GM18526 (cell line): ENCODE results near the gene PEAR1.

Source experiments
- POLR2A ChIP-seq: IDR thresholded peaks from 3 replicates; pipeline ENCODE4 v1.6.1; 2011; ENCODE audit not compliant: insufficient read length; ENCODE audit errors: extremely low read depth

Gene PEAR1

DNA sequence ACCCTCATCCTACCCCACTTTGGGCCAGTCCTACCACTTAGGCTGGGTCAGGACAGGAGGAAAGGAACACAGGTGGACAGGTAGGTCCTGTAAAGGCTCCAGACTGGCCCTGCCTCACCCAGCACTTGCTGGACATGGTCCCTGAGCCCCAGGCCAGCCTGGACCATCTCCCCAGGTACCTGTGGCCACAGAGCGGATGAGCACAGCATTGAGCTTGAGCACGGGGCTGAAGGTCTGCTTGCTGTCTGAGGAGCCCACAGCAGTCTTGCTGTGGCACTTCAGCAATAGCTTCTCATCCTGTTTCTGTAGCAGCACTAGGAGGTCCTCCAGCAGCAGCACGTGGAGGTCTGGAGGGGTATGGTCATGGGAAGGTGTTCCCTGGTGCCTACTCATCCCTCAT, 50.2 kb downstream of the PEAR1 start:
- TF ChIP-seq POLR2A = no peak

DNA sequence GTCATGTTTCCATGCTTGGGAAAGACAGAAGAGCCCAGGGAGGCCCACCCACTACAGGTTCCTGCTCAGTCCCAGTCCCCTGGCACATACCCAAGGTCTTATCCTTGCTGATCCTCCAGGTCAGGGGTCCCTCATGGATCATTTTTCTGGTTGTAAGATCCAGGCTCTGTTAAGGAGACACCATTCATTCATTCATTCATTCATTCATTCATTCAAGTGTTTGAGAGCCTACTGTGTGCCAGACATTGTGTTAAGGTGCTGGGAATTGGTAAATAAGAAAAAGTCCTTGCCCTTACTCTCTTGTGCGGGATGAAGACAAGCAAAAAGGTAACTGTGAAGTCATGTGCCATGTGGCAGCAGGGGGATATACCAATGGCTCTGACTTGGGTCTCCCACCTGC, 50.8 kb downstream of the PEAR1 start:
- no peak for TF ChIP-seq POLR2A

DNA sequence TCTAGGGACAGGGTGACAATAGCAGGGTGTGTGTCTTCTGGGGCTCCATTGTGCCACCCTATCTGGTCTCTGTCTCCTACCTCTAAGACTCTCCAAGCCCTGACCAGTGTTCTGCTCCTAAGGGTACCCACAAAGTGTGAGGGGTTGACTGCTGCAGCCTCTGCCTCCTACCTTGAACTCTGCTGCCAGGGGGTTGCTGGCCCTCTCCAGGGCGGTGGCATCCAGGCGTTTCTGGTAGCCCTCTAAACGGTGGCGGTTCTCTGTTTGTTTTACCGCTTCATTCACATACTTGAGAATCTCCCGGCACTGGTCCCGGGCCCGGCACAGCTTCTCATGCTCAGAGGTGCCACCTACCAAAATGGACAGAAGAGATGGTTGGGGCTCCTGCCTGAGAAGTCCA, 51.3 kb downstream of the PEAR1 start:
- no peak for TF ChIP-seq POLR2A

- TF ChIP-seq POLR2A = no peak
These were observed 52.6 kb downstream of the PEAR1 start for GRCh38 chr1:156945881-156946661.

- TF ChIP-seq POLR2A = no peak
These were observed 53.6 kb downstream of the PEAR1 start for GRCh38 chr1:156947127-156947526.

- TF ChIP-seq POLR2A = no peak
These were observed 54.5 kb downstream of the PEAR1 start for GRCh38 chr1:156947818-156948525.

GRCh38 chr1:156948708-156949107, 55.2 kb downstream of the PEAR1 start:
- TF ChIP-seq POLR2A = no peak

GRCh38 chr1:156949127-156949526, 55.6 kb downstream of the PEAR1 start:
- no peak for TF ChIP-seq POLR2A

DNA sequence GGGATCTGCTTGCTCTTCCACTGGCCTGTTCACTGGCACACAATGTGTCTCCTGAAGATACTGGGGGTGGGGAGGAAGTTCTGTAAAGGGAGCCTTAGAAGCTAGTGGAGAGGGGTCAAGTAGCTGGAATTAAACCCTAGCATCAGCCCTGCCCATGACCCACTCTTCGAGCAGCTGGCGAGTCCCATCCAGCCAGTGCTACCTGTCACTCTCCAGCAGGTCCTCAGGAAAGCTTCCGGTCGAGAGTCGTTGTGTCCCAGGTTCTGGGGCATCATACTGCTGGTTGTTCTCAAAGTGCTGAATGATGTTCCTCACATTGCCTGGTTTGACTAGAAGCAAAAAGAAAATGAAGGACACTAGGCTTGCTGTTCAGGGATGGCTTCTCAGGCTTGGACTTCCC, 57.9 kb downstream of the PEAR1 start:
- no peak for TF ChIP-seq POLR2A

DNA sequence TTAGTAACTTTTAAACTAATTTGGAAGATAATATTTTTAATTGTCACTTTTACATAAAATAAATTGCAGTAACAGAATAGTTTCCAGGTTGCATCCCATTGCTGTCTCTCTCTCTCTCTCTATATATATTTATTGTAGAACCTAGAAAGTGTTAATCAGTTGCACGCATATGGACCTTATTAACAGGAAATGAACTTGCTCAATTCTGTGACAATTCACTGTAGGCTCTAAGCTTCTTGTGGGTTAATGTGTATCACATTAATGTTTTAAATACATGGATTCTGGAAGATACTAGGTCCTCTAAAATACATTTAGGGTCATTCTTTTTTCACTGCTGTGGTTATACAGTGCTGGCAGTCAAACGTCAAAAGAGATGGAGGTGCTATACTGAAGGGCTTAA, 60.1 kb downstream of the PEAR1 start:
- TF ChIP-seq POLR2A = no peak

- TF ChIP-seq POLR2A = no peak
These were observed 62.8 kb downstream of the PEAR1 start for GRCh38 chr1:156956333-156956732.

DNA sequence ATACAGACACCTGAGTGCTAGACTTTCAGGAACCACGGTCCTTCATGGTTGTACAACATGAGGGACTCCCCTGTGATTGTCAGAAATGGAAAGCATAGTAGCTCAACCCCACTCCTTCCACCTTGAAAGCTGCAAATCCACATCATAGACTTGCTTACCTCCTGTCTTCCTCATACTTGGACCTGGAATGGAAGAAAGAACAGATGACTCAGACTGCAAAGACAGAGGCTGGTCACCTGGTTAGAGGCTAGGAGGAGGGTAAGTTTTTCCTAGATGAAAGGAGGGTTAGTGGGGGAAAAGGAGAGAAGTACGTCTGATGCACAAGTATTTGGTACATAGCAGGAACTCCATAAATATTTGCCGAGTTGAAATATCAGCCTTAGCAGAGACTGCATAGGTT, 64.1 kb downstream of the PEAR1 start:
- no peak for TF ChIP-seq POLR2A

- no peak for TF ChIP-seq POLR2A
These were observed 64.8 kb downstream of the PEAR1 start for GRCh38 chr1:156958247-156958714.

GRCh38 chr1:156959414-156959813, 65.9 kb downstream of the PEAR1 start:
- no peak for TF ChIP-seq POLR2A

DNA sequence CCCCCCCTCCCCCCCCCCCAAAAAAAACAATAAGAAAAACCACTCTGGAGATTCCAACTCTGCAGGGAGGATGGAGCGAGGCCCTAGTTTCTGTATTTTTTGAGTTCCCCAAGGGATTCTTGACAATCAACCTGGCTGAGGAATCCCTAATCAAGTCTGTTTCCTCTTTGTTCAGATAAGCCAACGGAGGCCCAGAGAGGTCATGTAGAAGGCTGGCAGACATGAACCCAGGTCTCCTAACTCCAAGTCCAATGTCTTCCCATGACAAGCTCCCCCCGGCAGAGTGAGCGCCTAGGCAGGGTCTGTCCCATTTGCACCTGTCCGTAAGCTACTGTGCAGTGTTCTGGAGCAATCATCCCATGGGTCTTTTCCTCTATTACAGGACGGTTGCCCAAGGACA, 66.4 kb downstream of the PEAR1 start:
- TF ChIP-seq POLR2A = no peak

- no peak for TF ChIP-seq POLR2A
These were observed 68.2 kb downstream of the PEAR1 start for GRCh38 chr1:156961709-156962108.
